Measurements from ENCODE around the gene NEK6.

The NEK6 gene

DNA sequence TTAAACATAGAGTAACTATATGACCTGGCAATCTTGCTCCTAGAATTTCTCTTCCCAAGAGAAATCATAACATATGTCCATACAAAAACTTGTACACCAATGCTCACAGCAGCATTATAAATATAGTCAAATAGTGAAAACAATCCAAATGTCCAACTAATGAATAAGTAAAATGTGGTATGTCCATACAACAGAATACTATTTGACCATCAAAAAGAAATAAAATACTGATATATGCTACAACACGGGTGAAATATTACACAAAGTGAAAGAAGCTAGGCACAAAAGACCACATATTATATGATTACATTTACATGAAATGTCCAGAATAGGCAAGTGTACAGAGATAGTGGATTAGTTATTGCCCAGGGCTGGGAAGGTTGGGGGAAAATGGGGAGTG is 116.1 kb downstream of the NEK6 start:
- no peak for DNase-seq (ENCODE audit: low spot score)

DNA sequence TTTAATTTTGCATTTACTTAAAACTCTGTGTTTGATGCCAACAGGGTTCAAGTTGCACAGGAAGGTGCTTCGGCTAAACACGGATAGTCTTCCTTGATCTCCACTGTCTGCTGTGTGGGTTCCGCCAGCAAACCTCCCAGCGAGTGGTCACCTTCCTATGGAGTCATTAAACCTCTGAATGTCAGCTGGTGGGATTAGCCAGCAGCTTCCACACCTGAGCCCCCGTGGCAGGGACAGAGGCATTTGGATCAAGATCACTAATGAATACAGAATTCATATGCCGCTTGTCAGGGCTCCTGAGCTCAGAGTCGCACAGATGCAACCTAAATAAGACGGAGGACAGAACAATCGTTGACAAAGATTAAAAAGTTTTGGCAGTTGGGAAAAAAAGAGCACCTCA is 118.0 kb downstream of the NEK6 start:
- DNase-seq (ENCODE audit: low spot score) = no peak

DNA sequence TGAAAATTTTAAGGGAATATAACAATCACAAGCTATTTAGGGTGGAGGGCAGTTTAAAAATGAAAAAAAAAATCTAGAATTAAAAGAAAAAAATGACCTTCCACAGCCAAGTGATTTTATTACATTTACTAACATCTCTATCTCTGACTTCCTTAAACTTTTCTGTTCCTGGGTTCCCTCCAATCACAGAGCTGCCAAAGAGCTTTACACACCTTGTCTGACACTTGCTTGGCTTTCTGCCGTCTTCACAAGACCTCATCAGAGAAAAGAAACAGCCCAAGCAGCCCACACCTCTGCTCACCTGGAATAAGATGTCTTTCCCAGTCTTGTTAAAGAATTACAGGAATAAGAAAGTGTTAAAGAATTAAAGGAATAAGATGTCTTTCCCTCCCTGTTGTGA is 118.6 kb downstream of the NEK6 start:
- no peak for DNase-seq (ENCODE audit: low spot score)

DNA sequence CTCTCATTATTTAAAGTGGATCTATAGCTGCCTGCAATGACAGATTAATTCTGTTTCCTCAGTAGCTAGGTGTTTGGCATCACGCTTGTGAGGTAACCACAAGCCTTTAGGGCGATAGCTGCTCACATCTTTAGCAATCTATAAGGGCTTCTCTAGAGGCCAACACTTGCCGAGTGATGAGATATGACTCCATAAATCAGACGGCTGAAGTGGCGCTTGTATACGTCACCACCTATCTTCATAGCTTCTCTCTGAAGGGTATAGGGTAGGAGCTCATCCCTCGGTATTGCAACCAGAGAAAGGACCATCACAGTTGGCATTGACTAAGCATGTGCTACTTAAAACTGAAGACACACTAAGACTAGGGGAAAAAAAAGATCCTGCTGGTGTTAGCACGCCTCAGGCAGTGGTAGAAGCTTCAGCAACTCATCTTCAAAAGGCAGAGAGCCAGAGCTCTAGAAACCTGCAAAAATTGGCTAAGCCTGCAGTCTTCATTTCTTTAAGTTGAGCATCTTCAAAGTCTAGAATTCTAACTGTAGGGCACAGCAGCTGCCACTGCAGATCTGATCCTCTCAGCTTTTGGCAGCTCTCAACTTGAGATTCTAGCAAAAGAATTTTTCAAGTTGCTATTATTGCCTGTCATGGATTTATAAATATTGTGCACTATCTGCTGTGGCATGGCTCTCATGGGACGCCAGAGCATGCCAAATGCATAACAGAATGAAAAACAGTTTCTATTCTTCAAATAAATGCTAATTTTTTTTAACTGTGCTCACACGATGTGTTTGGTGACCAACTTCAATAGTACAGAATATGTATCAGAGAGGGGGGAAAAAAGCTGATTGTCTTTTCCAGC is 120.0 kb downstream of the NEK6 start:
- no peak for DNase-seq (ENCODE audit: low spot score)

DNA sequence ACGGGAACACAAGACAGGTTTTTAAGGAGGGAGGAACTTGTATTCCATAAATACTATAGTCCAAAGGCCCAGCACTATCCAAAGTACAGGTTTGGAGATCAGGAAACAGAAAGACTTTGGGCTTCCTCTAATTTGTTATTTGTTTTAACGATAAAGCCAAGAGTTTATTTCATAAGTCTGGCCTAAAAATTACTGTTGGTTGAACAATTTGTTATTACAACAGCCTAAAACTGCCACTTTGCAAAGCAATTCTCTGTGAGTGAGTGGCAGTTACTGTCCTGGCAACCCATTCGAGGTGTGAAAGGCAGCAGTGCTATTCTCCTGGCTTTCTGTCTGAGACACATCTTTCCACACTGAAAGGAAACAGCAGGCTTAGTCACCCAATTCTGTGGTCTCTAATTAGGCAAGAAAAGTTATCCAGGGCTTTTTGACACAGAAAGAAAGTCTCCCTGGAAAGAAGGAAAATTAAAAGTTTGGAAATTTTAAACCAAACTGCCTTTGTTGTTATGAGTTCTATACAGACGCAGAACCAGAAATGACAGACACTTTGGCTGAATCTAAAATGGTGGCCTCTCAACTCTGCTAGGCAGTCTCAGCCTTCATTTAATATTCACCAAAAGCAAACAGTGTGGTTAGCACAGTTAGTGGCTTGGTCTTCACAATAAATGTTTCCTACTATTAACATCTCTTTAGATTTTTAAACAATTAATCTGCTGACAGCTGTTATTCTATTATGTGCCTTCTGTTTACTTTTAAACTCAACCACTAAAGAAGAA is 123.6 kb downstream of the NEK6 start:
- no peak for DNase-seq (ENCODE audit: low spot score)

DNA sequence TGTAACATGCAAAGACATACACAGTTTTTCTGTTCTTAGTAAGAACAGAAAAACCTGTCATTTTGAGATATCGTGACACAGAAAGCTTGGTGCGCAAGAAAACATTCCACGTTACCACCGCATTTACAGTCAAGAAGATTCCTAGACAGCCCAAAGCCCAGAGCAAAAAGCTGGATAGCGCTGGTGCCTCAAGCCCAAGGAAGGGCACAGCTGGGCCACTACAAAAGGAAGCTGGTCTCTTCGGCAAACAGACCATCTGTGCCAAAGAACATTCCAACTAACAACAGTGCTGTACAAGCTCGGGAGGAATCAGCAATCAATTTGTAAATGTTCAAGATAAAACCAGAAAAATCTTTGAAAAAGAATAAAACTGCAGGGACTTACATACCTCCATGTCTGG is 126.5 kb downstream of the NEK6 start:
- DNase-seq (ENCODE audit: low spot score) = no peak

DNA sequence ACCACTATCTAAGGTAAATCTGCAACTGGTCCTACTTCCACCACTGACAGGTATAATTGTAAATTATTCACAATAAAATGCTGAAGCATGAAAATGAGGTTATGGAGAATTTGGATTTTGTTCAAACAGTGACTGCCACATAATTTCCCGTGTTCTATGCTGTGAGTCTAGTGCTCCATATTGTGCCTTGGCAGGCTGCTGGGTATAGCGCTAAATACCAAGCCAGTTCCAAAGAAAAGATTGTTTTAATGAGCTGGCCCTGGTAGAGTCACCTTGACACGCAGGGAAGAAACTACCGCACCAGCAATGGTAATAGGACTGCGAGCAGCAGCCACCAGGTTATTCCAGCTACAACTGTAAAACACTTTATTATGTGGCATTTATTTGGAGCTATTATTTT is 127.1 kb downstream of the NEK6 start:
- DNase-seq (ENCODE audit: low spot score) = no peak

DNA sequence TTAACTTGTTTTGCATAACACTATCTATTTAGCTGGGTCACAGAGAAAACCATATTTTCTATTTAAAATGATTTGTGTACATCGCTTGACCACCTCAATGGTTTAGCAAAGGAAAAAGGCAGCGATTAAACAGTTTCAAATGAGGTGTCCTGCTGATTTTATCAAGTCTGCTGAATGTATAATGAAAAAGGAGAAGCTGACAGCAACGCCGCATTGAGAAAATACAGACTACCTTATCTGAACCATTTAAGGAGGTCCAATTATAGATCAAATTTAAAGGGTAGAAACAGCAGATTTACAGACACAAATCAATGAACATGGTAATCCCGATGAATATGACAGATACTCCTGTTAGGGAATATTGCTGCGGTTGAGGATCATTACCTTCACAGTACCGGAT is 127.9 kb downstream of the NEK6 start:
- DNase-seq (ENCODE audit: low spot score) = no peak

DNA sequence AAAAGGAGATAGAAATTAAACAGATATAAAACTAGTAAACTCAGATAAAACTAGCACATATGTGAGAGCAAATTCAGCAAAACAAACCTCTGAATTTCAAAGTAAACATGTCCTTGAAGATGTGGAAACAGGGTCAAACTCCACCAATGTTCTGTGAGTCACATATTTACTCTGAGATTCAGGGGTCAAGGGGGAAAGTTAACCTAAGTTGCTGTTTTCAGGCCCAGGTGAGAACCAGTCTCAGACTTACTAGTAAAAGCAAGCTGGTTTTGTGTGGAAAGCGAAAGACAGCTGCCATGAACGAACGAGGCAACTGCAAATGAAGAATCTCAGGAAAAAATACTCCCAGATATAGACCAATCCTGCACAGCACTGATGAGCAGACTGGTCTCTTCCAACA is 128.5 kb downstream of the NEK6 start:
- DNase-seq (ENCODE audit: low spot score) = no peak

DNA sequence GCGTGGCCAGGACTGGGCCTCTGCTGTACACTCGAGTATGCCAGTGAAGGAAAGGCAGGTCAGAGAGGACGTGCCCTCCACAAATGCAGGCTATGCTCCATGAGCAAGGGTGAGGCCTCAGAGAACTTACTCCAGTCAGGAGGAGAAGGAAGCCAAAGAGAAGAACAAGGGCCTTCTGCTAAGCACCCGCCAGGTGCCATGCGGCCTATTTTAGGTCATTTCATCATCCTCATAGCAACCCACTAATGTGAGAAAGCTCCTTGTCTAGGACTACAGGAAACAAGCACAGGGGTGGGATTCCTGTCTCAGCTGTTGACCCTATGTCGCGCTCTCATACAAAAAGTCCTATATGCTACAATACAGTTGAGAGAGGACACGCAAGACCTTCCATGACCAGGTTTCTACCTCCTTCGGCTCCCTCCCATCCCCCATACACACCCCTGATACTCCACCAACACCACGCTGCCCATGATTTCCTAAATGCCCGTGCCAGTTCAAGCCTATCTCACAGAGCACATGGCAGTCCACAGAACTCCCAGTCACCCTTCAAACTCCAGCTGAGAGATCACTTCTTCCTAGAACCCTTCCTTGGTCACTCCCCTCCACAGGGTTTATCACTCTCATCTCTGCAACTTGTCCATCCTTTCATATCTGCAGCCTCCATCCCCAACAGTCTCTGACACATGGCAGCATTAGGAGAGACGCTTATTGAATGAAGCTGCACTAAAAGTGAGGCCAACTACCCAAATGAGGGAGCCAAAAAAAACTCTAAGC is 130.7 kb downstream of the NEK6 start:
- DNase-seq (ENCODE audit: low spot score) = no peak

DNA sequence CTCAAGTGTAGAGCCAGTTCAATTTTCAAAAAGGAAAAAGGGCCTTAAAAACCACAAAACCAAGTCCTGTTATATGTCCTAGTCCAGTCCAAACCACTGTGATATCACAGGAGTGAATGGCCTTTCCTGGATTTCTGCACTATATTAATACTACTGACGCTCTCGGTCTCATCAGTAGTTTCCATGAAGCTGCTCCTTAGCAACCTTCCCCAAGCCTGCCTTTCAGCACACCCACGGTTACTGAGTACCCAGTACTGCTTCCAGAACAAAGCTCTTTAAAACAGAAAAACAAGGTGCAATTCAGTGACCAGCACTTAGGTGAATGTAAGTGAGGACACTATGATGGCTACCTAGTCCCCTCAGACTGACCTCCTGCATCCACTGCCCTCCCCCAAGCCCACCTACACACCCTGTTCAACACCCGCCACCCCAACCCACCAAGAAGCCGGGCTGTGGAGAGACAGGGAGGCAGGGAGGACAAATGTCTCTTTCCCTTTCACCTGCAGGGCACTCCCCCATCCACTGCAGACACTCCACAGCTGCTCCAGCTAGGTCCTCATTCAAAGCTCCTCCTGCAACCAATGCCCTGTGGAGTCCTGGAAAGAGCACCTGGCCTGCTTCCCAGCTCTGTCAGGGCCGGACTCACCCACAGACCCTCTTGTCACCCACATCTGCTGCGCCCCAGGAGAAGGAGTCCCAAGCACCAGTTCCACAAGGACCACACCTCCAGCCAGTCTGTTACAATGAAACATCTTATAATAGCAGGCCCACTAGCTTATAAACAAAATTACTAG is 131.6 kb downstream of the NEK6 start:
- DNase-seq (ENCODE audit: low spot score) = no peak

DNA sequence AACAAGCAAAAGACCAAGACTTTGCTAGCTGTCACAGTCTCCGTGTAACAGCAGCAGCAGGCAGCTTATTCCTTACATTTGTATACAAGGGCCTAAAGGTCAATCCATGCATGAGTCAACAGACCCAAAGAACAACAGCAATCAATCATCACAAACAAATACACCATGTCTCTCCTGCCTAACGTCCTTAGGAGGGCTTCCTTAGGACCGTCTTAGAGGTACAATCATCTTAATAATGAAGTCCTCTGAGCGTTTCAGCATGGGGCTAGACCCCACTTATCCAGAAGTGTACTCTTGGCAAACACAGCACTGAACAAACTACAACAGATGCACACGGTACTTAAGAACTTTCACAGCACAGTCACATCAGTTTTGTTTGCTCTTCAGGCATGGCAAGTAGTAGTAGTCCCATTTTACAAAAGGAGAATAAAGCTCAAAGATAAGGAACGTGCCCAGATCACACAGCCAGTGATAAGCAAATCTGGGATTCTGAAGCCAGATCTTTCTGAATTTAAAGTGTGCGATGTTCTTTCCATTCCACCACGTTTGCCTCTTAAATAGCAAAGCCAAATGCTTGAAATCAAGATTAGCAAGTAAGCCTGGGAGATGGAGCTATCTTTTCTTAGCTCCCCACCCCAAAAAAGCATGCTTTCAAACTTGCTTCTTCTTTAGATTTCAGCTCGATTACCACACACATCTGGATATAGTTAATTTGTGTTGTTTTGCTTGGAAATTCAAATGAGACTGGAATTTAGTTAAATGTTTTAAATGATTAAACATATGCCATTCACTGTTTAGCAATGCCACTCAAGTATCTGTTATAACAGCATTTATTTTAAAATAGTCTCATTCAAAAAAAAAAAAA is 133.3 kb downstream of the NEK6 start:
- no peak for DNase-seq (ENCODE audit: low spot score)

DNA sequence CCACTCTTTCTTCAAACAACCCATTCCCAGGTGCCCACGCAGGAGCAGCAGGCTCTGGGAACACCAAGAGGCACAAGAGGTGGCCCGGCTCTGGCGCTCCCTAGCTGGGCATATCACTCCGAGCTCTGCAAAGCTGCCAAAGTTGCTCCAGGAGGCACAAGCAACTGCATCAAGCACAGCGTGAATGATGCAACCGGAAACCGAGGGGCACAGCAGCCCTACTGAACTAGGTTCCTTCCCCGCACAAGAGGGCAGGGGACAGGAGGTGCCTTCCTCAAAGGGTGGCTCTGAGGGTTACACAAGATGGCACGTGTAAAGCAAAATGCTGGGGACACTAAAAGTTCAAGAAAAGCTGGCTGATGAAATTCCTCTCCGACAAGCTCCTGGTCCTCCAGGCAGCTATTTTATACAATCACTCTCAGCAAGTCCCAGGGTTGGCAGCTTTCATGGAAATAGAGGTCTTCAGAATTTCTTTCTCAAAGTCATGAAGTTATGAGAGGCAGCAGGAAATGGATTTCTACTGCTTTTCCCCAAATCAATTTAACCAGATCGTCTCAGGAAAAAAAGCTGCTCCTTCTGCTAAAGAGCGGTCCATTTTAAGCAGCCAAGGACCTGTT is 134.6 kb downstream of the NEK6 start:
- no peak for DNase-seq (ENCODE audit: low spot score)

DNA sequence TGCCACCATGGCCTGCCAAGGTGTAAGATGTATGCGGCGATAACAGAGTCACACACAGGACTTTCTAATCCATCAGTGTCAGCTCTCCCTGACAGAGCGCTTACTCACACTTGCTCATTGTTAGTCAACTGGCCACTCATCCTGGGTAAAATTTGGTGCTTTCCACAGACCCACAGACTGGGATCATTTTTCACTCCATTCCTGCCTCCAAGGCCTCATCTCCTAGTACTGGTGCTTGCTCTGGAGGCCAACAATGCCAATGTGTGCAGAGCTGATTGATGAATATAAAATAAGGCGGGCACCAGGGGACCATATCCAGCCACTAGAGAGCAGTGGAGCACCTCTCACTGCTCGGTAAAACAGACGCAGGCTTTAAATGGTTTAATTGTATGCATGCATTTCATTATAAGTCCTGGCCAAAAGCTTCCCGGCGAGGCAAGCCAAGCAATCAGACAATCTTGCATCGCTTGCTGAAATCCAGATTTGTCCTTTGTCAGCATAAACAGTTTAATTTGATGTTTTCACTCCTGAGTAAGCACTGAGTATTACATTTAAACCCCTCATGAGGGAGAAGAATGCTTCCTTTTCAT is 135.2 kb downstream of the NEK6 start:
- peak; percentile 85 for DNase-seq (ENCODE audit: low spot score)

DNA sequence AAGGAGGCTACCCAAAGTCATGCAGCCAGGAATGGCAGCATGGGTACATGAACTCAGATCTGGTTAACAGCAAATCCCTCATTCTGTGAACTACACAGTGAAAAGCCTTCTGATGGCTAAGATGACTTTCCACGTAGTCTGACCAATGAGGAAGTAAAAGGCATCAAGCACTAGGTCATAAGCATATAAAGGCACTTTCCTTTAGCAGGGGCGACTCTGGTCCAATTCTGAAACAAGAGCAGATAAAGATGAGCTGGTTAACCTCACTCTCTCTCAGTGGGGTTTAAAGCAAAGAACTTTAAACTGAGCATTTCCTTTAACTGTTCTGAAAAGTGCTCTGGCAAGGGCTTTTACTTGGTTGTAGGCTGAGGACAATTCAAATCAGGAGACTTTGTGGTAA is 136.4 kb downstream of the NEK6 start:
- no peak for DNase-seq (ENCODE audit: low spot score)

DNA sequence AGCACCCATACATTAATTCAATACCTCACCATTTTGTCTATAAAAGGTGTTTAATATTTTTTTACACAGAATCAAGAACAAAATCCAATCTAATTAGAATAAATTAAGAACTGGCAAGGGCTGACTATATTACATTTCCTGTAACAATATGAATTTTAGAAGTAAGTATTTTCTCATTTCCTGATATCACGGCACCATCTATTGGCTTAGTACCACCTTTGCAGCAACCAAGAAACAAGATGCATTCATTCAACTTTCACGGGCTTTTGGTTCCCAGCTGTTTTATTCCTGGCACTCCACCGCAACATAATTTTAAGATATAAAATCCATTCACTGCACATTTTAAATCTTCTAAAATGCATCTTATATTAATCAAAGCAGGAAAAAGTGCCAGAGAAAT is 136.8 kb downstream of the NEK6 start:
- DNase-seq (ENCODE audit: low spot score) = no peak

DNA sequence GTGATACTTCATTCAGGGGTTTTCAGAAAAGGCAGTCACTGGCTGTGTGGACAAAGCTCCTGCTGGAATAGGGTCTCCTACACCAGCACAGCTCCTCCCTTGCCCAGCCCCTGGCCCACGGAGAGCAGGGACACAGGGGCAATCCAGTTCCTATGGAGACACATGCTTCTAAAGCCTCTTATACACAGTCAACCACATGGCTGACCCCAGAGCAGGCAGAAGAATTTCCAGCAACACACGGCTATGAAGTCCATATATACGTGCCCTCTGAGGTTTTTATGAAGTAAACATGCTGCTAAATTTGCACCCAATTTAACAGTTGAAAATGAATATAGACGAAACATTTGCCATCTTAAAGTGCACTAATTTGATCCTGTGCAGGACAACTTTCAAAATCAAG is 138.1 kb downstream of the NEK6 start:
- no peak for DNase-seq (ENCODE audit: low spot score)

DNA sequence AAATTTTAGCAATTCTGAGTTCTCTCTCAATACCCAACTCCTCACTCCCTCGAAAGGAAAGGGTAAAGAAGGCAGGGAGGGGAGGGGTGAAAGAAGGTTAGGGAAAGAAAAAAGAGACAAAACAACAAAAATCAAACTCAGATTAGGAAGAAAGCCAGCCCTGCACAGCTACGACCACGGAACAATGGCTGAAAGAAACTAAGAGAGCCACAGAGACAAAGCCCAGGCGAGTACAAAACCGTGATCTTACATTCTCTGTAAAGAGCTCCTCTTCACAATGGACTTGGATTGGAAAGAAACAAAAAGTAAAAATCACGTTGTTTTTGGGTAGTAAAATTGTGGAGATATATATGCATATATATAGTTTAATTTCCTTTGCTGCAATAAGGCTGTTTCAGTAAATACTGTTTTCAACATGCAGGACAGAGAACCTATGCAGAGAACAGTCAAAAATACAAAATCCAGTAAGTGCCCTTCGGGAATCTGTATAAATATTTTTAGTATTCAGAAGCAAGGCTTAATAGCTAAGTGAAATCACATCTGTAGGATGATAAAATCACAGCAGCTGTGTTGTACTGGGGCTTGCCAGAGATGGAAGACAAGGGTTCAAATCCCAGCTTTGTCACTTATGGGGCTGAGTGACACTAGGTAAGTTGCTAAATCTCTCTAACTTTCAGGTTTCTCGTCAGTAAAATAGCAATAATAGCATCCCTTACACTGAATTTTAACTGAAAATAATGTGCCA is 140.6 kb downstream of the NEK6 start:
- no peak for DNase-seq (ENCODE audit: low spot score)

DNA sequence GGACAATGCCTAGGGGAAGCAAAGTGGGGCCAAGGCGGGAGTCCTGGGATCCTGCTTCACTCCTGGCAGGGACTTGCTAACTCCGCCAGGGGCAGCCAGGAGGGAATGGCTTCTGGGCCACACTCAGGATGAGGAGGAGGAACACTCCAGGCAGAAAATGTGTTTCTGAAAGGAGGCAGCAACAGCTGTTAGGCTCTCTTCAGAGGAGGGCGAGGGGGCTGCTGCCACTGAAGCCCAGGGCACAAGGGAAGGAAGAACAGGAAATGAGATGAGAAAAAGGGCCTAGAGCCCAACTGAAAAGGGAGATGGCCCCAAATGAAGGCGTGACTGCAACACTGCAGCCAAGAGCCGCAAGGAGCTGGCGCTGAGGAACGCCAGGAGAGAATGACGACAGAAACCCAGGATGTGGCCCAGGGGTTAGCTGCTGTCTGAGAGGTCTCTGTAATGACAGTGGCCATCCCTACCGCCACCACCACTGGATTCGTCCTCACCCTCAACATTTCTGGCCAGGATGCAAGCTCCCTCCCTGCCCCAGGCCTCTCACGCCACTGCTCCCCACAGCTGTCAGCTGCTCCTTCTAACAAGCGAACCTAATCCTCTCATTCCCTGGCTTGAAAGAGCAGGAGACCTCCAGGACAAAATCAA is 141.7 kb downstream of the NEK6 start:
- no peak for DNase-seq (ENCODE audit: low spot score)

Data from putamen (tissue), 1 donor.